HepG2 (cell line): Measurements from ENCODE around the gene TP63. TPM values are rescaled to one million over a fixed set of nuclear protein-coding genes. Genes with fewer than 3 reads are reported as not detected.

Experiments
- ATAC-seq: fragments of 200-7000 bp; cut with Tn5 transposase; 3 replicates; pipeline ENCODE4 v1.9.1; 2020; ENCODE audit warnings: mild to moderate bottlenecking, moderate library complexity
- BruUV-seq: library from RNA; stranded (reverse); fragments of 400-500 nt; replicated peaks from 2 replicates; lab custom pipeline; 2021; lab: Mats Ljungman, UMichigan
- CTCF ChIA-PET: fragments of 300-600 bp; formaldehyde crosslinking; extraction: SDS; loops from one replicate; lab custom pipeline; 2021; ENCODE audit warnings: low total read pairs, inconsistent platforms, low intra/inter-chr PET ratio; lab: Yijun Ruan, JAX
- POLR2A ChIA-PET: fragments of 350-600 bp; sonication (Branson Sonifier 250); formaldehyde crosslinking; loops from one replicate; lab custom pipeline; 2020; ENCODE audit warnings: antibody characterized with exemption, inconsistent platforms; lab: Yijun Ruan, JAX
- DNase-seq: peaks from one replicate; pipeline ENCODE4 v3.0.0-alpha.2; 2015; ENCODE audit warnings: low spot score
- FAIRE-seq: peaks from 3 replicates; lab custom pipeline; 2011; peaks lifted over from hg19 to GRCh38; lab: Jason Lieb, UNC
- H2AFZ ChIP-seq: one replicate; pipeline ENCODE4 v1.6.1; 2011; ENCODE audit warnings: low read length, inconsistent platforms
- H3K27ac ChIP-seq: fragments of 300-600 bp; 3 replicates; pipeline ENCODE4 v1.8.0; 2011; ENCODE audit warnings: mixed run types, mild to moderate bottlenecking, mixed read lengths, low read length, inconsistent platforms; ENCODE audit not compliant: insufficient read depth; ENCODE audit errors: extremely low read length
- H3K27me3 ChIP-seq, 2 experiments: fragments of 200-600 bp in 1 of 2; 2 replicates in 1 of 2; 3 replicates in 1 of 2; pipeline versions ENCODE4 v1.6.0 to v1.8.0; 2011; ENCODE audit warnings: low read length in 2 of 2, mild to moderate bottlenecking in 2 of 2, moderate library complexity in 2 of 2, inconsistent platforms in 1 of 2; ENCODE audit not compliant: insufficient read depth in 2 of 2, control insufficient read depth in 1 of 2
- H3K36me3 ChIP-seq, 2 experiments: fragments of 200-600 bp in 1 of 2; replicated peaks in 1 of 2; 2 replicates in 1 of 2; 3 replicates in 1 of 2; pipeline versions ENCODE4 v1.5.1 to v1.8.0; 2011; ENCODE audit warnings: low read length in 2 of 2, inconsistent platforms in 1 of 2; ENCODE audit not compliant: insufficient read depth in 2 of 2, control insufficient read depth in 1 of 2
- H3K4me1 ChIP-seq: 2 replicates; pipeline ENCODE4 v1.5.1; 2012; ENCODE audit warnings: low read length, inconsistent platforms; ENCODE audit not compliant: insufficient read depth
- H3K4me2 ChIP-seq: 2 replicates; pipeline ENCODE4 v1.6.0; 2011; ENCODE audit warnings: low read depth, low read length, inconsistent platforms
- H3K4me3 ChIP-seq, 3 experiments: fragments of 200-600 bp in 1 of 3; sonication (generic), shearing (Covaris generic) in 1 of 3; replicated peaks in 1 of 3; 2 replicates each; pipeline ENCODE4 v1.5.1; 2011 to 2016; ENCODE audit warnings: low read length in 3 of 3, inconsistent platforms in 2 of 3, low read depth in 2 of 3, mild to moderate bottlenecking in 2 of 3, control low read depth in 1 of 3, mixed read lengths in 1 of 3; ENCODE audit not compliant: insufficient read depth in 1 of 3
- H3K79me2 ChIP-seq: one replicate; pipeline ENCODE4 v1.6.1; 2011; ENCODE audit warnings: low read length, inconsistent platforms; ENCODE audit not compliant: insufficient read depth
- H3K9ac ChIP-seq: 2 replicates; pipeline ENCODE4 v1.6.0; 2011; ENCODE audit warnings: mild to moderate bottlenecking, low read depth, low read length, inconsistent platforms; ENCODE audit not compliant: insufficient read depth
- H3K9me3 ChIP-seq: 2 replicates; pipeline ENCODE4 v1.5.1; 2012; ENCODE audit warnings: mild to moderate bottlenecking, low read length
- H4K20me1 ChIP-seq: 2 replicates; pipeline ENCODE4 v1.6.0; 2011; ENCODE audit warnings: inconsistent platforms, mild to moderate bottlenecking, low read length, moderate library complexity; ENCODE audit not compliant: insufficient read depth
- MIXL1 ChIP-seq: IDR thresholded peaks from 2 replicates; pipeline ENCODE4 v1.6.1; 2016
- SP4 ChIP-seq: sonication (generic); formaldehyde crosslinking; IDR thresholded peaks from 2 replicates; pipeline ENCODE4 v1.8.1; 2023; ENCODE audit warnings: mild to moderate bottlenecking, missing genetic modification reagents
- ZFP37 ChIP-seq: sonication (generic); formaldehyde crosslinking; IDR thresholded peaks from 2 replicates; pipeline ENCODE4 v1.4.0; 2020; ENCODE audit warnings: missing genetic modification reagents, borderline replicate concordance
- ZNF335 ChIP-seq: sonication (generic); formaldehyde crosslinking; IDR thresholded peaks from 2 replicates; pipeline ENCODE4 v1.4.0; 2020; ENCODE audit warnings: missing genetic modification reagents
- WGBS: methylation state at CpG from one replicate; pipeline ENCODE4 v1.1.6; 2017; ENCODE audit warnings: low lambda C conversion rate; 5-methylcytosine and 5-hydroxymethylcytosine counted together
- in situ Hi-C: cut with HindIII; loops from 2 replicates; pipeline ENCODE4 v1.10.0; 2017; ENCODE audit warnings: low pct_unique_long_range_greater_than_20kb; ENCODE audit not compliant: extremely low pct_ligation_motif_present
- intact Hi-C: fragments of 100-400 bp; cut with micrococcal nuclease; formaldehyde crosslinking; loops from one replicate; pipeline ENCODE4 v1.10.0; 2022; ENCODE audit not compliant: unreplicated experiment
- polyA plus RNA-seq, 8 experiments: library from polyadenylated mRNA; depleted of rRNA in 3 of 8; stranded (reverse) in 7 of 8; unstranded in 1 of 8; fragments of >200 nt; fragmentation: Illumina TruSeq in 4 of 8; extraction: Trizol in 4 of 8; gene quantifications; 2 replicates each; pipeline versions ENCODE4 v1.2.1 to v1.2.3, GENCODE V29; 2011 to 2016; ENCODE audit warnings: low read depth in 4 of 8, missing spikeins in 1 of 8, mixed read lengths in 1 of 8; ENCODE audit not compliant: insufficient read depth in 1 of 8
- total RNA-seq, 5 experiments: library from RNA; depleted of rRNA; stranded (reverse); fragments of >200 nt; fragmentation: Illumina TruSeq; extraction: Trizol; gene quantifications; 2 replicates each; pipeline ENCODE4 v1.2.3, GENCODE V29; 2016; ENCODE audit warnings: low read depth in 1 of 5
- TF ChIP-seq, protein P1 (sequence below): IDR thresholded peaks from 2 replicates; pipeline ENCODE4 v1.6.1; 2018; ENCODE audit warnings: missing genetic modification reagents
- TF ChIP-seq, protein P2 (sequence below), 2 experiments: sonication (generic) in 1 of 2; formaldehyde crosslinking in 1 of 2; IDR thresholded peaks; 2 replicates each; pipeline versions ENCODE4 v1.6.1 to v1.9.0; 2014 to 2022; ENCODE audit warnings: antibody characterized with exemption in 1 of 2, borderline replicate concordance in 1 of 2, inconsistent platforms in 1 of 2, low read depth in 1 of 2, missing genetic modification reagents in 1 of 2

TP63 gene
- total and polyA plus RNA-seq, 2 of the 13 experiments (the other 11 are each of a cell fraction or from before 2014, with no cell fraction given): not detected

DNA sequence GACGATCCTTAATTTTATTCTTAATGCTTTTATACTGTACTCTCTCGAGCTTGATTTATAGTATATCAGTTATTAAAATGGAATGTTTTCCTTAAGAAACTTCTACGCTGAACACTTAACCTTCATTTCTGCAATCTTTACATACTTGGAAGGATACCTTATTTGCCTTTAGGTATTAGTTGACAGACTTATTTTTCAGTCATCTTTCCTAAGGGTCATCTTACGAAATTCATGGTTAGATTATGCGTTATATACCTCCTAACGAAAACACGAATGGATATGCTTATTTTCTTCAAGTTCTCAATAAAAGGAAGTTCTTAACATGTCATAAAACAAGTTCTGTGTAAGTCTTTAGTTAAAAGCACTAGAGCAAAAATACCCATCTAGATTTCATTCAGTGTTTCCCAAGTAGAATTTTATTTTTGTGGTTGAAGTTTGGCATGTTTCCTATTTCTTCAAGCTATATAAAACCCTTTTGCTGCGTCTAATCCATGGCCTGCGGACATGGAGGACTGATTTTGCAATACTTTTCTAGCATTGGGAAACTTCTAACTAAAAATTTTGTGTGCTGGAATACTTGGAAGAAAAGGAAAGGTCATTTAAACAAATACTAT, 231.3 kb downstream of the TP63 start:
- H3K4me2 ChIP-seq: no peak overlapping the region
- no peak for FAIRE-seq
- H3K4me1 ChIP-seq: no peaks in the 10 kb centered on the region
- no peaks in the 10 kb centered on the region for H3K9me3 ChIP-seq
- intact Hi-C loops: no loop called here
- TF ChIP-seq, protein P1, sequence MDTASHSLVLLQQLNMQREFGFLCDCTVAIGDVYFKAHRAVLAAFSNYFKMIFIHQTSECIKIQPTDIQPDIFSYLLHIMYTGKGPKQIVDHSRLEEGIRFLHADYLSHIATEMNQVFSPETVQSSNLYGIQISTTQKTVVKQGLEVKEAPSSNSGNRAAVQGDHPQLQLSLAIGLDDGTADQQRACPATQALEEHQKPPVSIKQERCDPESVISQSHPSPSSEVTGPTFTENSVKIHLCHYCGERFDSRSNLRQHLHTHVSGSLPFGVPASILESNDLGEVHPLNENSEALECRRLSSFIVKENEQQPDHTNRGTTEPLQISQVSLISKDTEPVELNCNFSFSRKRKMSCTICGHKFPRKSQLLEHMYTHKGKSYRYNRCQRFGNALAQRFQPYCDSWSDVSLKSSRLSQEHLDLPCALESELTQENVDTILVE (CRISPR knock-in tag): no peak
- no peak for TF ChIP-seq ZNF335
- TF ChIP-seq, all 625 proteins: peak for 0
- ChIA-PET CTCF (no interaction called here), POLR2A (no interaction called here)
- Histone ChIP-seq H3K27ac (no peak overlapping the region), H3K79me2 (no peaks in the 10 kb centered on the region), H4K20me1 (no peaks in the 10 kb centered on the region), H3K9ac (no peak overlapping the region), H3K27me3 (no peaks in the 10 kb centered on the region), H3K36me3 (no peaks in the 10 kb centered on the region), H2AFZ (no peak overlapping the region), H3K4me3 (no peak overlapping the region)
- no peak for DNase-seq
- WGBS: 17% methylated on average over 9 of the region's 9 CpGs
- no peak for ATAC-seq
- no TSS peak for BruUV-seq
- in situ Hi-C loops: no loop called here

DNA sequence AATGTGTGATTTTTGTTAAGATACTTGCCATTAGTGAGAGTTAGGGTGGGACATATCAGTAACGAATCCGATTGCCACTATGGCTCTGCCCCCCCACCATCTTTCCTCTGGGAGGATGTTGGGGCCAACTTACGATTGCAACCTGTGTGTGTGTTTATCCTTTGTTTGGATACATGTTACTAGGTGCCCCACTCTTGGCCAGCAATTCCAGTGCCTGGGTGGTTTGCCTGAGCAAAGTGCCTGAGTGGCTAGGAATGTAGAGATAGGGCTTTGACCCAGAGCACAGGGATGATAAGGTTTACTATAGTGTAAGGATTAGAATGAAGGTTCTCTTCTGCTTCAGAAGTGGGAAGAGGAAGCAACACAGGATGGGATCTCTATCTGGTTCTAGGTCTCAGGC, 231.8 kb downstream of the TP63 start:
- no peak for TF ChIP-seq ZFP37 (CRISPR knock-in tag)
- no peak for TF ChIP-seq MIXL1
- TF ChIP-seq, protein P2, sequence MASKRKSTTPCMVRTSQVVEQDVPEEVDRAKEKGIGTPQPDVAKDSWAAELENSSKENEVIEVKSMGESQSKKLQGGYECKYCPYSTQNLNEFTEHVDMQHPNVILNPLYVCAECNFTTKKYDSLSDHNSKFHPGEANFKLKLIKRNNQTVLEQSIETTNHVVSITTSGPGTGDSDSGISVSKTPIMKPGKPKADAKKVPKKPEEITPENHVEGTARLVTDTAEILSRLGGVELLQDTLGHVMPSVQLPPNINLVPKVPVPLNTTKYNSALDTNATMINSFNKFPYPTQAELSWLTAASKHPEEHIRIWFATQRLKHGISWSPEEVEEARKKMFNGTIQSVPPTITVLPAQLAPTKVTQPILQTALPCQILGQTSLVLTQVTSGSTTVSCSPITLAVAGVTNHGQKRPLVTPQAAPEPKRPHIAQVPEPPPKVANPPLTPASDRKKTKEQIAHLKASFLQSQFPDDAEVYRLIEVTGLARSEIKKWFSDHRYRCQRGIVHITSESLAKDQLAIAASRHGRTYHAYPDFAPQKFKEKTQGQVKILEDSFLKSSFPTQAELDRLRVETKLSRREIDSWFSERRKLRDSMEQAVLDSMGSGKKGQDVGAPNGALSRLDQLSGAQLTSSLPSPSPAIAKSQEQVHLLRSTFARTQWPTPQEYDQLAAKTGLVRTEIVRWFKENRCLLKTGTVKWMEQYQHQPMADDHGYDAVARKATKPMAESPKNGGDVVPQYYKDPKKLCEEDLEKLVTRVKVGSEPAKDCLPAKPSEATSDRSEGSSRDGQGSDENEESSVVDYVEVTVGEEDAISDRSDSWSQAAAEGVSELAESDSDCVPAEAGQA (IDR thresholded peaks at IDR 0.05; ENCODE audit: low read depth): no peak
- TF ChIP-seq, protein P2 (CRISPR knock-in tag; IDR thresholded peaks at IDR 0.05; ENCODE audit: borderline replicate concordance): no peak
- no peak for TF ChIP-seq SP4 (CRISPR knock-in tag)
- Histone ChIP-seq H3K79me2 (no peaks in the 10 kb centered on the region), H3K4me1 (no peaks in the 10 kb centered on the region), H3K4me2 (no peak overlapping the region), H4K20me1 (no peaks in the 10 kb centered on the region), H3K36me3 (no peaks in the 10 kb centered on the region), H3K27me3 (no peaks in the 10 kb centered on the region), H3K4me3 (no peak overlapping the region), H3K27ac (no peak overlapping the region), H3K9ac (no peak overlapping the region), H2AFZ (no peak overlapping the region), H3K9me3 (no peaks in the 10 kb centered on the region)
- no TSS peak for BruUV-seq
- CTCF ChIA-PET: no interaction called here
- intact Hi-C loops (no loop called here), in situ Hi-C loops (no loop called here)
- no peak for FAIRE-seq
- POLR2A ChIA-PET: no interaction called here
- DNase-seq: no peak
- 47% methylated on average over 3 of the region's 3 CpGs for WGBS
- no peak for ATAC-seq
